LNCAP (cell line): Measurements from ENCODE around the gene PDCD4.

Experiments used
- TF ChIP-seq, protein P1 (sequence below): fragments of 450-650 bp; IDR thresholded peaks from 2 replicates; pipeline ENCODE4 v1.5.1; 2017; ENCODE audit warnings: mild to moderate bottlenecking

The PDCD4 gene

DNA sequence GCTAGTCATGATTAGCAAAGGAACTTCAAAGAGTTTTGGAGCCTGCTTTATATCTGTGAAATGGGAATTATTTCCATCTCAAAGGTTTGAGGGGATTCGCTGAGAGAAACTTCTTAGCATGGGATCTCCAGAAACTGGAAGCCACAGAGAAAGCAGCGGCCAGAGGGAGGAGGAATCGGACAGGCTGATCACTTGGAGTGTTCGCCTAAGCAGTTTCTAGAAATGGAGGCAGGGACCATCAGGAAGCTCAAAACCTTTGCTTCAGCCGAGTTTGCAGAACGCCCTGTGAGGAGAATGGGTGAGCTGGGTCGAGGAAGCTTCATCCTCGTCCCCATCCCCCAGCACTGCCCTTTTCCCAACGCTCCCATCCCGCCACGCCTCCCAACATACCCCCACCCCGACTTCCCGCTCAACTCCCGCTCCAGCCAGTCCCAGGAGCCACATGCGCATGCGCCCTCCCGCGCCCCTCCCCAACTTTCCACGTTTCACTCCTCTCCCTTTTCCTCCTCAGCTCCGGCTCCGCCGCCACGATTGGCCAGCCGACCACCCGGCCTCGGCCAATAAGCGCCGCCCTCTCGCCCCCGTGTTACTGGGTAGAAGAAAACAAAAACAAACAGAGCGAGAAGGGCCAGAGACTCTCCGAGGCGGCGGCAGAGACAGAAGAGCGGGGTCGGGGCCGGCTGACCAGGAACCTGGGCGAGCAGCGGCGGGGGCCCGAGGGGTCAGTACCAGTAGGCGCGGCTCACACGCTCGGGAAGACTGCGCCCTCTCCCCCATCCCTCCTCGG, at the start of gene PDCD4:
PDCD4 (plus strand) TSS at position 631 of the 787 bp plus-strand sequence. CDS start 4,100 bp downstream, outside the sequence.
- TF ChIP-seq, protein P1, sequence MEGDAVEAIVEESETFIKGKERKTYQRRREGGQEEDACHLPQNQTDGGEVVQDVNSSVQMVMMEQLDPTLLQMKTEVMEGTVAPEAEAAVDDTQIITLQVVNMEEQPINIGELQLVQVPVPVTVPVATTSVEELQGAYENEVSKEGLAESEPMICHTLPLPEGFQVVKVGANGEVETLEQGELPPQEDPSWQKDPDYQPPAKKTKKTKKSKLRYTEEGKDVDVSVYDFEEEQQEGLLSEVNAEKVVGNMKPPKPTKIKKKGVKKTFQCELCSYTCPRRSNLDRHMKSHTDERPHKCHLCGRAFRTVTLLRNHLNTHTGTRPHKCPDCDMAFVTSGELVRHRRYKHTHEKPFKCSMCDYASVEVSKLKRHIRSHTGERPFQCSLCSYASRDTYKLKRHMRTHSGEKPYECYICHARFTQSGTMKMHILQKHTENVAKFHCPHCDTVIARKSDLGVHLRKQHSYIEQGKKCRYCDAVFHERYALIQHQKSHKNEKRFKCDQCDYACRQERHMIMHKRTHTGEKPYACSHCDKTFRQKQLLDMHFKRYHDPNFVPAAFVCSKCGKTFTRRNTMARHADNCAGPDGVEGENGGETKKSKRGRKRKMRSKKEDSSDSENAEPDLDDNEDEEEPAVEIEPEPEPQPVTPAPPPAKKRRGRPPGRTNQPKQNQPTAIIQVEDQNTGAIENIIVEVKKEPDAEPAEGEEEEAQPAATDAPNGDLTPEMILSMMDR: no peak

DNA sequence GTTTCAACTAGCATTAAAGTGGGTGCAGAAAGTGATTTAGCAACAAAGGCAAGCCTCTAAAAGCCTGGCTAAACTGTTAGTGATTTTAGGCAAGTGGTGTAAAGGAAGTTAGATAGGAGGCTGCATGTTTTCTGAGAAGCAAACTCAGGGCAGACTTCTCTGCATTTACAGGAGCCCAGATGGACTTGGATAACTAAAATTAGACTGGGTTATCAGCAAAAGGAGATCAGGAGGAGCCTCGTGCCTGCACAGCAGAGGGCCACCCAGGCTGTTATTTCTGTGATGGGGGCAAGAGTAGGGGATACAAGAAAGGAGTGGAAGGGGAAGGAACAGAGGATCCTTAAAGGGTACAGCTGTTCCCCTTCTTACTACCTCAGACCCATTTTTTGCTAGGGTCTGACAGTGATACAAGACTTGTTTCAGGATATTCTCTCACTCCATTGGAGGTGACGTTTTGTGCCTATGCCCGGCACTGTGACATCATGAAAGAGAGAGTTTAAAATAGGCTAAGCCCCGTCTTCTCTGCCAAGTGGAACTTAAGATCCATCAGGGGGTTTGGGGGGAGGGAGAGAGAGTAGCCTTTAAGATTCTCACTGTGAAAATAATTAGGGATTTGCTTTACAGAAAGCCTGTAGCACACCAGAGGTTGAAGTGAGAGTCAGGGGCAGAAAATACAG, 49.6 kb upstream of the PDCD4 start:
- TF ChIP-seq, protein P1: no peak

DNA sequence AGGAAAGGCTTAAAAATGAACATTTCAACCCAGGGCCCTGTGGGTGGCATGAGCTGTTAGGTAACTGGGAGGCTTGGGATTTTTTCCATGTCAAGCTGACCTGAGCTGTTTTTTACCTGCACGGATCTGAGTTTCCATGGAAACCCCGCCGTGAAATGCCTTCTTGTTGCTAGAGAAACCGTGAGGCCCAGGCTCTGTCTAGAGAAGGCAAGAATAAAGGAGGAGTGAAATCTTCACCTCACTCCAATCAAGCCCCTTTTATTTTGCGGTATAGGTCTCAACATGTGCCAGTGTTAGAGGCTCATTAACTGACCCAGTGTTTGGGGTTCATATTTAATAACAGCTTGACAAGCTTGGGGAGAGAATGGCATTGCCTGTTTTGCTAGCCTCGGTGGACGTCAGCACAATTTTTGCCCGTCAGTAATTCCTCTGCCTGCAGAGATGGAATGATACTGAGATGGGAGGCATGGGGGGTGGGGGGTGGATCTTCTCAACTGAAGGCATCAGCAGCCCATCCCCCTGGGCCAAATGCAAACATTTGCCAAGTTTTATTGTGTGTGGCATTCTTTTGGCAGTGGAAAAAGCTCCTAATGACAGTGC, 48.9 kb upstream of the PDCD4 start:
- TF ChIP-seq, protein P1: no peak

DNA sequence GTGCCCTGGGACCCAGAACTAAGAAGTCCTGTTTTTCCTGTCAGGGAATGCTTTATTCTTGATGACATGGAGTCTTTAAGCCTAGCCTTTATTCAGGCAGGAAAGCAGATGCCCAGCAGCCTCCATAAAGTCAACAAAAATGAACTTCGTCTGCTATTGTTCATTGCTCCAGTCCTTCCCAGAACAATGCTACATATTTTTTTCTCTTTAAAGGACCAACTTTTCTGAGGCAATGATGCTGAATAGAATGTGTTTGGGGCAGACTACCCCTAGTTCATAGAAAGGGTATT, 47.6 kb upstream of the PDCD4 start:
- TF ChIP-seq, protein P1: no peak

DNA sequence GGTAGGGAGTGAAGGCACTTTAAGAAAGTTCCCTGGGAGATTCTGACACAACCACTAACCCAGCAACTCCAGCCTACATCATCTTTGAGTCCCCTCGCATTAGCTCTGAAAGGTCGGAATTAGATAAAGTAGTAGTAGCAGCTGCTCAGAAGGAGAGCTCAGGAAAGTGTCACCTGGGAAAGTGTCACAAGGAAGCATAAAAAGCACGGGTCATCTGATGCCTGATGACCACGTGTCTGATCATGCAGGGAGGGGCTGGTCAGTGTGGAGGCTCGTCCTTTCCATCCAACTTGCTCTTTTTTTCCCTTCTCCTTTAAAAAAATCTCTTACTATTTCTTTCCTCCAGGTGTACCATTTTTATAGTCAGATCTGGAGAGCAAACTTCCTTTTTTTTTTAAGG, 47.1 kb upstream of the PDCD4 start:
- TF ChIP-seq, protein P1: no peak

DNA sequence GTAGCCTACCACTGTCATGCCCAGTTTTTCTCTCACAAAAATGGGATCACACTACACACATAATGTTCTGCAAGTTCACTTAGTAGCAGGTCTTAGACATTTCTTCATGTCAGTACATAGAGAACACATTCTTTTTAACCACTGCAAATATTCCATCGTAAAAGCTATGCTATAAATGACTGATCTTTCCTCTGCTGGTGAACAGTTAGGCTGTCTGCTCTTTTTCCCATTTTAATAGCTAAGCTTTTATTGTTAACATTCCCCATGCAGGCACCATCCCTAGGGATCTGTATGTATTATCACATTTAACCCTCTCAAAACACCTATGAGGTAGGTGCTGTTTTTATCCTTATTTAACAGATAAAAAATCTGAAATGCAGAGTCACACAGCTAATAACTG, 46.2 kb upstream of the PDCD4 start:
- TF ChIP-seq, protein P1: no peak

DNA sequence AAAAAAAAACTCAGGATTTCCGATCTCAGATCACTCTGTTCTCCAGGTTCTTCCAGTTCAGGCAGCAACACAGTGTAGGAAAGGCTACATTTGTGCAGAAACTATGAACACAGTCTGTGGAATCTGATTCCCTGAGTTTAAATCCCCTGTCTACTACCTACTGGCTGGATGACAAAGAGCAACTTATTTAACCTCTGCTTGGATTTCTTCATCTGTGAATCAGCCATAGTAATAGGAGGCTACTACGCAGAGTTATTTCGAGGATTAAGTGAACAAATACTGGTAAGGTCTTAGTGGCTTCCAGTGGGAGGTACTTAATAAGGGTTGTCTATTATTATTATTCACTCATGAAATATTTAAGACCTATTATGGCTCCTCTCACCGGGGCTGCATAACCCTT, 44.3 kb upstream of the PDCD4 start:
- TF ChIP-seq, protein P1: no peak
